NT2/D1 (cell line): Measurements from ENCODE around the gene ELANE.
A peak's percentile ranks its signal among the peaks of the same experiment; 100 is the strongest.

Source experiments
- DNase-seq: peaks from one replicate; pipeline ENCODE4 v3.0.0-alpha.2; 2011; ENCODE audit warnings: low read depth, low spot score
- H3K27me3 ChIP-seq: 2 replicates; pipeline ENCODE4 v1.6.0; 2011; ENCODE audit warnings: mild to moderate bottlenecking; ENCODE audit not compliant: insufficient read length, insufficient read depth
- H3K36me3 ChIP-seq: 2 replicates; pipeline ENCODE4 v1.6.1; 2011; ENCODE audit warnings: mild to moderate bottlenecking, low read length, mixed read lengths; ENCODE audit not compliant: insufficient read depth, insufficient read length
- H3K4me1 ChIP-seq: 2 replicates; pipeline ENCODE4 v1.5.1; 2011; ENCODE audit not compliant: insufficient read depth, insufficient read length
- H3K4me3 ChIP-seq: 2 replicates; pipeline ENCODE4 v1.5.1; 2011; ENCODE audit warnings: low read depth; ENCODE audit not compliant: insufficient read length
- H3K9ac ChIP-seq: 2 replicates; pipeline ENCODE4 v1.6.0; 2011; ENCODE audit warnings: low read depth; ENCODE audit not compliant: insufficient read length
- H3K9me3 ChIP-seq: 2 replicates; pipeline ENCODE4 v1.5.1; 2011; ENCODE audit warnings: mild to moderate bottlenecking, low read length; ENCODE audit not compliant: insufficient read depth
- SUZ12 ChIP-seq: IDR thresholded peaks from 2 replicates; pipeline ENCODE4 v1.6.1; 2011; ENCODE audit not compliant: insufficient read length, insufficient read depth; ENCODE audit errors: extremely low read depth
- YY1 ChIP-seq: IDR thresholded peaks from 2 replicates; pipeline ENCODE4 v1.6.1; 2011; ENCODE audit not compliant: insufficient read length, insufficient read depth
- ZNF274 ChIP-seq: IDR thresholded peaks from 2 replicates; pipeline ENCODE4 v1.6.1; 2011; ENCODE audit warnings: mild to moderate bottlenecking, low read depth, low read length

The ELANE gene

DNA sequence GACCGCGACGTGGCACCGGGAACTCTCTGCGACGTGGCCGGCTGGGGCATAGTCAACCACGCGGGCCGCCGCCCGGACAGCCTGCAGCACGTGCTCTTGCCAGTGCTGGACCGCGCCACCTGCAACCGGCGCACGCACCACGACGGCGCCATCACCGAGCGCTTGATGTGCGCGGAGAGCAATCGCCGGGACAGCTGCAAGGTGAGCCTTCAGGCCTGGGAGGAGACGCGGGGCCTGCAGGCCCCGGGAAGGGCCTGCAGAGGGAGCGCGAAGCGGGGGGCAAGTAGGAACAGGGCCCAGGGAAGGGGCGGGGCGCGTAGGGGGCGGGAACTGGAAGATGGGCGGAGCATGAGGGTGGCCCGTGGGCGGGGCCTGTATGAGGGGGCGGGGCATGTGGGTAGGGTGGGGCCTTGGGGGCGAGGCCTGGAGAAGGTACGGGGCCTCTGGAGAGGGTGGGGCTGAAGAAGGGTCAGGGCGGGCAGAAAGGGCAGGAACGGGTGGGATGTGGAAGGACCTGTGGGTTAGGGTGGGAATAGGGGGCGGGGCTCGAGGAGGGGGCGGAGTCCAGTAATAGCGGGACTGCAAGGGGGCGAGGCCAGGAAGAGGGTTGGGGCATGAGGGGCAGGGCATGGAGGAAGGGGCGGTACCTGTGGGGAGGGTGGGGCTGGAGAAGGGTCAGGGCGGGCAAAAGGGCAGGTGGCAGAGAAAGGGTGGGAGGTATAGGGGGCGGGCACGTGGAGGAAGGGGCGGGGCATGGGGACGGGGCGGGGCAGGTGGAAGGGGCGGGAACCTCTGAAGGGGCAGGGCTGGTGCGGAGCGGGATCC is 9.9 kb downstream of the ELANE start:
- peak overlapping the region; percentile 50 for H3K9ac ChIP-seq
- peaks cover 3% of the 10 kb centered on the region for H3K36me3 ChIP-seq
- peaks cover 18% of the 10 kb centered on the region for H3K4me1 ChIP-seq
- no peaks in the 10 kb centered on the region for H3K27me3 ChIP-seq
- H3K4me3 ChIP-seq: peak overlapping the region; percentile 28
- no peaks in the 10 kb centered on the region for H3K9me3 ChIP-seq
- DNase-seq: peak; percentile 77
- no peak for TF ChIP-seq YY1
- TF ChIP-seq ZNF274: no peak
- no peak for TF ChIP-seq SUZ12

DNA sequence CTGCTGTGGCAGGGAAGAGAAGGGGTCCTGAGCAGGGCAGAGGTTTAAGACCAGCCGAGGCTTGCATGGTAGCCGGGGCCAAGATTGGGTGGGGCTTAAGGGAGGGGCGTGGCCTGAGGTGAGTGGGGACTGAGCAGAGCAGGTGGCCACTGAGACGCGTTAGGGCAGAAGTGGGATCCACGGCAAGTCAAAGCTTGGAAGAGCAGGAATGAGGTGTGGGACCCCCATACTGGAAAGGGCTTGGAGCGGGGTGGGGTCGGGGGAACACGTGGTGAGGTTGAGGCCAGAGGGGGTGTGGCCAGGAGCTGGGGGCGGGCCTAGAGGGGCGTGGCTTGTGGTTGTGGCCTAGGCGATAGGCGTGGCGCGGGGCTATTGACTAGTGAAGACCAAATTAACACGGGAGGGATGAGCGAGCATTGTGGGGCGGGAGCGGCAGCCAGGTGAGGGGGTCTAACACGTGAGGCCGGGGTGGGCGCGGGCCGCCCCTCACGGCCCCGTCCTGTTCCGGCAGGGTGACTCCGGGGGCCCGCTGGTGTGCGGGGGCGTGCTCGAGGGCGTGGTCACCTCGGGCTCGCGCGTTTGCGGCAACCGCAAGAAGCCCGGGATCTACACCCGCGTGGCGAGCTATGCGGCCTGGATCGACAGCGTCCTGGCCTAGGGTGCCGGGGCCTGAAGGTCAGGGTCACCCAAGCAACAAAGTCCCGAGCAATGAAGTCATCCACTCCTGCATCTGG is 10.6 kb downstream of the ELANE start:
- Histone ChIP-seq H3K4me3 (no peak overlapping the region), H3K9ac (no peak overlapping the region), H3K36me3 (peaks cover 6% of the 10 kb centered on the region), H3K4me1 (peaks cover 24% of the 10 kb centered on the region), H3K9me3 (no peaks in the 10 kb centered on the region), H3K27me3 (no peaks in the 10 kb centered on the region)
- DNase-seq: peak; percentile 39
- no peak for TF ChIP-seq SUZ12
- no peak for TF ChIP-seq YY1
- no peak for TF ChIP-seq ZNF274

DNA sequence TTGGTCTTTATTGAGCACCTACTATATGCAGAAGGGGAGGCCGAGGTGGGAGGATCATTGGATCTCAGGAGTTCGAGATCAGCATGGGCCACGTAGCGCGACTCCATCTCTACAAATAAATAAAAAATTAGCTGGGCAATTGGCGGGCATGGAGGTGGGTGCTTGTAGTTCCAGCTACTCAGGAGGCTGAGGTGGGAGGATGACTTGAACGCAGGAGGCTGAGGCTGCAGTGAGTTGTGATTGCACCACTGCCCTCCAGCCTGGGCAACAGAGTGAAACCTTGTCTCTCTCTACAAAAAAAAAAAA is 11.2 kb downstream of the ELANE start:
- Histone ChIP-seq H3K4me3 (no peak overlapping the region), H3K27me3 (no peaks in the 10 kb centered on the region), H3K4me1 (peaks cover 29% of the 10 kb centered on the region), H3K9me3 (no peaks in the 10 kb centered on the region), H3K9ac (no peak overlapping the region), H3K36me3 (peaks cover 12% of the 10 kb centered on the region)
- TF ChIP-seq SUZ12 (no peak), ZNF274 (no peak), YY1 (no peak)
- no peak for DNase-seq

GRCh38 chr19:866769-867300 is 14.7 kb downstream of the ELANE start:
- no peak for DNase-seq
- Histone ChIP-seq H3K36me3 (peaks cover 36% of the 10 kb centered on the region), H3K4me1 (peaks cover 34% of the 10 kb centered on the region), H3K27me3 (no peaks in the 10 kb centered on the region), H3K9ac (no peak overlapping the region), H3K4me3 (no peak overlapping the region), H3K9me3 (no peaks in the 10 kb centered on the region)
- TF ChIP-seq SUZ12 (no peak), ZNF274 (no peak), YY1 (no peak)

DNA sequence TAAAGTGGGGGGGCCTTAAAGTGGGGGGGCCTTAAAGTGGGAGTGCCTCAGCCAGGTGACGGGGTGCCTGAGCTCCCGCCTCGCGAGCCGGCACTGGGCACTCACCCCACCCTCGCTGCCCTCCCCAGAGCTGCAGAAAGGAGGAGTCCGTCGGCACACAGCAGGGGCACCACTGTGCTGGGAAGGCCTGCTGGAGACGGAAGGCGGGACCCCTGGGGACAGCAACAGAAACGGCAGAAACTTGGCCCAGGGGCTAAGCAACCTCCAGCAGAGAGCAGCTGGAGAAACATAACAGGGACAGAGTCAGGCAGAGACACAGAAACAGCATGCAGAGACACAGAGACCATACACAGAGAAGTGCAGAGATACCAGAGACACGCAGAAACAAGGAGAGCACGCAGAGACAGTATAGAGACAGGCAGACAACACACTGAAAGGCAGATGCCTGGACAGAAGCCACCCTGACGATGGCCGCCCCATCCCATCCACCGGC is 15.2 kb downstream of the ELANE start:
- Histone ChIP-seq H3K4me3 (no peak overlapping the region), H3K4me1 (peaks cover 34% of the 10 kb centered on the region), H3K9ac (peak overlapping the region; percentile 12), H3K27me3 (no peaks in the 10 kb centered on the region), H3K9me3 (no peaks in the 10 kb centered on the region), H3K36me3 (peaks cover 36% of the 10 kb centered on the region)
- DNase-seq: no peak
- TF ChIP-seq ZNF274: no peak
- TF ChIP-seq YY1: no peak
- TF ChIP-seq SUZ12: no peak

GRCh38 chr19:867855-868457 is 15.9 kb downstream of the ELANE start:
- H3K36me3 ChIP-seq: peaks cover 36% of the 10 kb centered on the region
- H3K4me3 ChIP-seq: no peak overlapping the region
- H3K27me3 ChIP-seq: no peaks in the 10 kb centered on the region
- H3K9me3 ChIP-seq: no peaks in the 10 kb centered on the region
- DNase-seq: no peak
- TF ChIP-seq YY1 (no peak), SUZ12 (no peak), ZNF274 (no peak)
- peak overlapping the region; percentile 12 for H3K9ac ChIP-seq
- peaks cover 33% of the 10 kb centered on the region for H3K4me1 ChIP-seq

DNA sequence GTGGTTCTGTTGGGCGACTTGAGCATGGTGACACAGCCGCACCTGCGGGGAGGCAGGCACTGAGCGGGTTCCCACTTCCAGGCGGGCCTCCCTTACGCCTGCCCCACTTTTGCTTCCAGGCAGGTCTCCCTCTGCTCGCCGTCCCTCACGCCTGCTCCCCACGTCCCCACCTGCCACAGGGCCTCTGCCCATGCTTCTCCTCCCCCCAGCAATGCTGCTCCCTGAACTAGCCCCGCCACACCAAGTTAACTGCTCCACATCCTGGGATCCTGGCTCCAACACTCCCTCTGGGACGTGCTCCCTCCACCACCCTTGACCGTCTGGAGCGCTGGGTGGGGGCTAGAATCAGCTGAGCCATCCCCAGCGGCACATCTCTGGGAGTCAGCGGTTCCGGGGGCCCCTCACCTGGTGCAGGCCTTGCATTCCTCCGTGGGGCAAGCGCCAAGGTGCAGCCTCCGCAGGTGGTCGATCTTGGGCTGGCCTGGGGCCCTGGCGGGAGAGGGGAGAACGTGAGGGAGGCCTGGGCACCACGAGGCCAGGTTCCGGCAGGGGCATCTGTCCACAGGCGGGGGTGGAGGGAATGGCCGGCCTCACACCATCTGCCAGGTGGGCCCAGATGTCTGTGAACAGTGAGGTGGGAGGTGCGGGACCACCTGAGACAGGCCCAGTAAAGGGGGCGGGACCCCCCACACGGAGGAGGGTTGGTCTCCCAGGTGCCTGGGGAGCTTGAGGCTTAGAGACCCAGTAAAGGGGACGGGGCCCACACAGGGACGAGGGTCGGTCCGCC is 16.5 kb downstream of the ELANE start:
- no peak for DNase-seq
- no peaks in the 10 kb centered on the region for H3K9me3 ChIP-seq
- H3K27me3 ChIP-seq: no peaks in the 10 kb centered on the region
- TF ChIP-seq SUZ12 (no peak), ZNF274 (no peak), YY1 (no peak)
- no peak overlapping the region for H3K4me3 ChIP-seq
- H3K9ac ChIP-seq: peak overlapping the region; percentile 59
- peaks cover 33% of the 10 kb centered on the region for H3K4me1 ChIP-seq
- H3K36me3 ChIP-seq: peaks cover 40% of the 10 kb centered on the region
